Neural progenitor cell (in vitro differentiated cells): Measurements from ENCODE around the gene TTC39C. TPM values are rescaled to one million over a fixed set of nuclear protein-coding genes. Genes with fewer than 3 reads are reported as not detected.

Source experiments
- DNase-seq: peaks from one replicate; pipeline ENCODE4 v3.0.0-alpha.2; 2016; ENCODE audit warnings: low spot score
- H2AFZ ChIP-seq: fragments of 200-600 bp; sonication (generic); replicated peaks from 2 replicates; pipeline ENCODE4 v1.6.1; 2016; ENCODE audit warnings: antibody characterized with exemption
- H3F3A ChIP-seq: fragments of 200-600 bp; sonication (generic); 2 replicates; pipeline ENCODE4 v1.6.1; 2016; ENCODE audit warnings: antibody characterized with exemption, low read depth
- H3K27ac ChIP-seq: fragments of 200-600 bp; sonication (generic); 2 replicates; pipeline ENCODE4 v1.5.1; 2016; ENCODE audit warnings: mild to moderate bottlenecking
- H3K27me3 ChIP-seq: fragments of 200-600 bp; sonication (generic); 2 replicates; pipeline ENCODE4 v1.6.1; 2016; ENCODE audit warnings: mild to moderate bottlenecking, moderate library complexity
- H3K36me3 ChIP-seq: fragments of 200-600 bp; sonication (generic); 2 replicates; pipeline ENCODE4 v1.5.1; 2016
- H3K4me1 ChIP-seq: fragments of 200-600 bp; sonication (generic); 2 replicates; pipeline ENCODE4 v1.6.1; 2016; ENCODE audit warnings: mixed run types
- H3K4me2 ChIP-seq: fragments of 200-600 bp; sonication (generic); 2 replicates; pipeline ENCODE4 v1.6.1; 2016
- H3K4me3 ChIP-seq: fragments of 200-600 bp; sonication (generic); 2 replicates; pipeline ENCODE4 v1.5.1; 2016
- H3K79me2 ChIP-seq: fragments of 200-600 bp; sonication (generic); 2 replicates; pipeline ENCODE4 v1.6.1; 2016; ENCODE audit warnings: low read depth
- H3K9ac ChIP-seq: fragments of 200-600 bp; sonication (generic); 2 replicates; pipeline ENCODE4 v1.6.1; 2016
- H3K9me3 ChIP-seq: fragments of 200-600 bp; sonication (generic); 2 replicates; pipeline ENCODE4 v1.5.1; 2016; ENCODE audit warnings: low read depth
- H4K20me1 ChIP-seq: fragments of 200-600 bp; sonication (generic); 2 replicates; pipeline ENCODE4 v1.6.1; 2016; ENCODE audit warnings: low read depth
- H3K27ac Mint-ChIP-seq: 3 replicates; pipeline ENCODE4 v1.8.0; 2021; ENCODE audit warnings: mixed read lengths
- H3K27me3 Mint-ChIP-seq: 2 replicates; pipeline ENCODE4 v1.8.0; 2022; ENCODE audit warnings: low read depth, mild to moderate bottlenecking, inconsistent platforms, moderate library complexity, mixed read lengths; ENCODE audit not compliant: insufficient read depth
- H3K36me3 Mint-ChIP-seq: 3 replicates; pipeline ENCODE4 v1.8.0; 2021; ENCODE audit warnings: mixed read lengths
- H3K4me1 Mint-ChIP-seq: 3 replicates; pipeline ENCODE4 v1.8.0; 2021; ENCODE audit warnings: mixed read lengths
- H3K4me3 Mint-ChIP-seq: 3 replicates; pipeline ENCODE4 v1.8.0; 2021; ENCODE audit warnings: mild to moderate bottlenecking, moderate library complexity, mixed read lengths
- H3K9me3 Mint-ChIP-seq: 3 replicates; pipeline ENCODE4 v1.8.0; 2020; ENCODE audit warnings: mixed read lengths
- CTCF ChIP-seq: fragments of 200-600 bp; sonication (generic); IDR thresholded peaks from 2 replicates; pipeline ENCODE4 v1.5.1; 2017; ENCODE audit warnings: antibody characterized with exemption, mild to moderate bottlenecking
- EZH2 ChIP-seq: fragments of 200-600 bp; sonication (generic); IDR thresholded peaks from 2 replicates; pipeline ENCODE4 v1.6.1; 2017; ENCODE audit warnings: antibody characterized with exemption, mild to moderate bottlenecking, moderate library complexity
- EZH2phosphoT487 ChIP-seq: fragments of 200-600 bp; sonication (generic); IDR thresholded peaks from 2 replicates; pipeline ENCODE4 v1.6.1; 2017; ENCODE audit warnings: antibody characterized with exemption
- total RNA-seq: library from RNA; depleted of rRNA; stranded (reverse); fragments of >200 nt; gene quantifications from 2 replicates; pipeline ENCODE4 v1.2.3, GENCODE V29; 2015; ENCODE audit warnings: low replicate concordance

The TTC39C gene
- total RNA-seq, 1 donor from 2014 or later: 27.6 TPM

- H3K79me2 ChIP-seq: peaks cover 9% of the 10 kb centered on the region
- Mint-ChIP-seq H3K27ac (no peak overlapping the region), H3K9me3 (no peaks in the 10 kb centered on the region), H3K4me3 (no peak overlapping the region), H3K36me3 (peaks cover 2% of the 10 kb centered on the region), H3K4me1 (peaks cover 9% of the 10 kb centered on the region), H3K27me3 (no peaks in the 10 kb centered on the region)
- peaks cover 8% of the 10 kb centered on the region for H3K4me1 ChIP-seq
- H3K9ac ChIP-seq: no peak overlapping the region
- H3K4me2 ChIP-seq: no peak overlapping the region
- no peak overlapping the region for H3K27ac ChIP-seq
- DNase-seq: no peak
- H2AFZ ChIP-seq: no peak overlapping the region
- H3F3A ChIP-seq: no peaks in the 10 kb centered on the region
- no peak overlapping the region for H3K4me3 ChIP-seq
- peaks cover 3% of the 10 kb centered on the region for H4K20me1 ChIP-seq
- H3K36me3 ChIP-seq: no peaks in the 10 kb centered on the region
- H3K27me3 ChIP-seq: no peaks in the 10 kb centered on the region
- no peak for TF ChIP-seq EZH2phosphoT487
- no peak for TF ChIP-seq EZH2
- TF ChIP-seq CTCF: no peak
- no peaks in the 10 kb centered on the region for H3K9me3 ChIP-seq
Measured at GRCh38 chr18:24060644-24061043, 46.1 kb downstream of the TTC39C start.

GRCh38 chr18:24063121-24063731 is 48.7 kb downstream of the TTC39C start:
- H3K4me2 ChIP-seq: no peak overlapping the region
- no peak overlapping the region for H3K27ac Mint-ChIP-seq
- H3K27ac ChIP-seq: no peak overlapping the region
- no peak overlapping the region for H3K4me3 Mint-ChIP-seq
- H3F3A ChIP-seq: no peaks in the 10 kb centered on the region
- no peaks in the 10 kb centered on the region for H3K9me3 ChIP-seq
- no peak for DNase-seq
- H3K36me3 ChIP-seq: no peaks in the 10 kb centered on the region
- no peaks in the 10 kb centered on the region for H3K27me3 Mint-ChIP-seq
- H4K20me1 ChIP-seq: no peaks in the 10 kb centered on the region
- no peak overlapping the region for H3K9ac ChIP-seq
- H3K9me3 Mint-ChIP-seq: no peaks in the 10 kb centered on the region
- peaks cover 6% of the 10 kb centered on the region for H3K79me2 ChIP-seq
- H3K36me3 Mint-ChIP-seq: peaks cover 6% of the 10 kb centered on the region
- H3K27me3 ChIP-seq: no peaks in the 10 kb centered on the region
- no peak overlapping the region for H3K4me3 ChIP-seq
- TF ChIP-seq CTCF (no peak), EZH2 (no peak), EZH2phosphoT487 (no peak)
- H3K4me1 Mint-ChIP-seq: no peaks in the 10 kb centered on the region
- H3K4me1 ChIP-seq: no peaks in the 10 kb centered on the region
- H2AFZ ChIP-seq: no peak overlapping the region

GRCh38 chr18:24064391-24065100 is 50.0 kb downstream of the TTC39C start:
- Mint-ChIP-seq H3K27me3 (no peaks in the 10 kb centered on the region), H3K36me3 (peaks cover 6% of the 10 kb centered on the region), H3K4me3 (no peak overlapping the region), H3K4me1 (no peaks in the 10 kb centered on the region), H3K9me3 (no peaks in the 10 kb centered on the region), H3K27ac (no peak overlapping the region)
- Histone ChIP-seq H4K20me1 (no peaks in the 10 kb centered on the region), H3K36me3 (no peaks in the 10 kb centered on the region), H3F3A (no peaks in the 10 kb centered on the region), H3K9me3 (no peaks in the 10 kb centered on the region), H3K4me2 (no peak overlapping the region), H2AFZ (no peak overlapping the region), H3K79me2 (peaks cover 5% of the 10 kb centered on the region), H3K4me1 (no peaks in the 10 kb centered on the region), H3K9ac (no peak overlapping the region), H3K4me3 (no peak overlapping the region), H3K27me3 (no peaks in the 10 kb centered on the region), H3K27ac (no peak overlapping the region)
- DNase-seq: no peak
- TF ChIP-seq EZH2phosphoT487: no peak
- no peak for TF ChIP-seq CTCF
- TF ChIP-seq EZH2: no peak
